Hematopoietic multipotent progenitor cell treated with erythropoietin and hydrocortisone succinate and interleukin-3 and kit ligand, for 6 days (in vitro differentiated cells): ENCODE data around the gene ATG5.

ENCODE experiments used
- DNase-seq: peaks from one replicate; pipeline ENCODE4 v3.0.0-alpha.2; 2015

Gene ATG5

GRCh38 chr6:106215608-106216007, 110.0 kb downstream of the ATG5 start:
- no peak for DNase-seq

- DNase-seq: peak; percentile 6
Observed at GRCh38 chr6:106214531-106214930, 111.0 kb downstream of the ATG5 start.

GRCh38 chr6:106213660-106214289, 111.8 kb downstream of the ATG5 start:
- no peak for DNase-seq

GRCh38 chr6:106212576-106212975, 113.0 kb downstream of the ATG5 start:
- no peak for DNase-seq

GRCh38 chr6:106206905-106207304, 118.7 kb downstream of the ATG5 start:
- DNase-seq: no peak

- no peak for DNase-seq
Observed at GRCh38 chr6:106204961-106205360, 120.6 kb downstream of the ATG5 start.

GRCh38 chr6:106199998-106200397, 125.6 kb downstream of the ATG5 start:
- DNase-seq: no peak

- DNase-seq: no peak
Observed at GRCh38 chr6:106199331-106199730, 126.2 kb downstream of the ATG5 start.

- DNase-seq: peak; percentile 15
Observed at GRCh38 chr6:106197441-106197840, 128.1 kb downstream of the ATG5 start.

GRCh38 chr6:106194949-106195921, 130.3 kb downstream of the ATG5 start:
- no peak for DNase-seq

GRCh38 chr6:106192824-106193223, 132.7 kb downstream of the ATG5 start:
- DNase-seq: no peak

- DNase-seq: no peak
Observed at GRCh38 chr6:106188104-106188794, 137.3 kb downstream of the ATG5 start.

- no peak for DNase-seq
Observed at GRCh38 chr6:106187424-106187982, 138.1 kb downstream of the ATG5 start.

GRCh38 chr6:106186714-106187113, 138.8 kb downstream of the ATG5 start:
- DNase-seq: no peak

- no peak for DNase-seq
Observed at GRCh38 chr6:106186172-106186571, 139.4 kb downstream of the ATG5 start.

- DNase-seq: no peak
Observed at GRCh38 chr6:106185615-106186014, 139.9 kb downstream of the ATG5 start.

GRCh38 chr6:106184629-106185028, 140.9 kb downstream of the ATG5 start:
- DNase-seq: no peak

- no peak for DNase-seq
Observed at GRCh38 chr6:106183430-106183829, 142.1 kb downstream of the ATG5 start.

- DNase-seq: no peak
Observed at GRCh38 chr6:106182455-106182854, 143.1 kb downstream of the ATG5 start.

GRCh38 chr6:106181664-106182418, 143.7 kb downstream of the ATG5 start:
- DNase-seq: no peak

- no peak for DNase-seq
Observed at GRCh38 chr6:106180208-106180607, 145.4 kb downstream of the ATG5 start.

GRCh38 chr6:106178900-106179299, 146.7 kb downstream of the ATG5 start:
- DNase-seq: peak; percentile 41
